ENCODE results near the gene AMN1.
"Not testable (repeated sequence)": the region's sequence is repeated elsewhere in the genome, so short reads cannot be mapped to it uniquely, and the experiment has no call there.

AMN1 gene

DNA sequence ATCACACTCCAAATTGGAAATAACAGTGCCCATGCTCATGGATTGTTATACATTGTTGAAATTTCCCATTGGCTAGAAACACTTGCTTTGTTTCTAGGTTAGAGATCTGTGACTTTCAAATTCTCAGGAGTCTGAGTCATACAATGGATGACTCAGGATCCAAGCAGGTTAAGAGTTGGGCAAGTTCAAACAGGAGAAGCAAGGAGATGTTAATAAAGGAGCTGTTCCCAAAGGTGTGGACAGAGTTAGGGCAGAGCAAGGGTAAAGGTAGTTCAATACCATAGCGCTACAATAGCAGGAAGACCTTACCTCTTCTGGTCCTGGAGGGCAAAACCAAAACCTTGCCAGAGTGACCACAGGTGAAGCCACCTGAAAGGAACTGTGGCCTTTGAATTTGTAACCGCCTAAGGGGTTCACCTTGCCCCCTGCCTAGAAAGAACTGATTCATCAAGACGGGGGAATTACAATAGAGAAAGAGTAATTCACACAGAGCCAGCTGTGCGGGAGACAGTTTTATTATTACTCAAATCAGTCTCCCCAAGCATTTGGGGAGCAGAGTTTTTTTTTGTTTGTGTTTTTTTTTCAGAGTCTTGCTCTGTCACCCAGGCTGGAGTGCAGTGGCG, 4.2 kb upstream of the AMN1 start:
- peak; percentile 67 for DNase-seq (ENCODE audit: low spot score)

DNA sequence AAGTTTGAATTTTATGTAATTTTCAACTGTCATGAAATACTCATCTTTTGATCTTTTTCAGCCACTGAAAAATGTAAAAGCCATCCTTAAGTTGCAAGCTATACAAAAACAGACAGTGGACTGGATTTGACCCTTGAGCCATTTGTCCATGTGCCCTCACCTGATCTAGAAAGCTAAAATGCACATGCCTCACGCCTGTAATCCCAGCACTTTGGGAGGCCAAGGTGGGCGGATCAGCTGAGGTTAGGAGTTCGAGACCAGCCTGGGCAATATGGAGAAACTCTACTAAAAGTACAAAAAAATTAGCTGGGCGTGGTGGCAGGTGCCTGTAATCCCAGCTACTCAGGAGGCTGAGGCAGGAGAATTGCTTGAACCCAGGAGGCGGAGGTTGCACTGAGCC, 2.4 kb upstream of the AMN1 start:
- DNase-seq (ENCODE audit: low spot score) = not testable (repeated sequence)

DNA sequence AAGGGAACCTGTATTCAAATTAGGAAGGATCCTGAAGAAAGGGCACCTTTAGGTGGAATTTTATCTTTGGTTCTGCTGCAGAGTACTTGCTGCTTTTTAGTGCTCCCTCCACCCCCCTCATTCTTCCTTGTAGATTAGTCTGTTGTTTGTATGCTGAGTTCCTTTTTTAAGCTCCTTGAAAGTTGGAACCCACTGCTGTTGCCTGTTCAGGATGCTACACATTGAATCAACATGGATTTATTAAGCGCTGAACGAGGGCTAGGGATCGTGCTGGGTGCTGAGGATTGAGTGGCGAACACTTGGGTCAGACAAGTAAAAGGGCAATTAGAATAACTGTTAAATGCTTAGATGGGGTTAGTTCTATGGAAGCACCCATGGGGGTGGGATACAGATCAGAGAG, 884 bp upstream of the AMN1 start:
- DNase-seq (ENCODE audit: low spot score) = no peak

DNA sequence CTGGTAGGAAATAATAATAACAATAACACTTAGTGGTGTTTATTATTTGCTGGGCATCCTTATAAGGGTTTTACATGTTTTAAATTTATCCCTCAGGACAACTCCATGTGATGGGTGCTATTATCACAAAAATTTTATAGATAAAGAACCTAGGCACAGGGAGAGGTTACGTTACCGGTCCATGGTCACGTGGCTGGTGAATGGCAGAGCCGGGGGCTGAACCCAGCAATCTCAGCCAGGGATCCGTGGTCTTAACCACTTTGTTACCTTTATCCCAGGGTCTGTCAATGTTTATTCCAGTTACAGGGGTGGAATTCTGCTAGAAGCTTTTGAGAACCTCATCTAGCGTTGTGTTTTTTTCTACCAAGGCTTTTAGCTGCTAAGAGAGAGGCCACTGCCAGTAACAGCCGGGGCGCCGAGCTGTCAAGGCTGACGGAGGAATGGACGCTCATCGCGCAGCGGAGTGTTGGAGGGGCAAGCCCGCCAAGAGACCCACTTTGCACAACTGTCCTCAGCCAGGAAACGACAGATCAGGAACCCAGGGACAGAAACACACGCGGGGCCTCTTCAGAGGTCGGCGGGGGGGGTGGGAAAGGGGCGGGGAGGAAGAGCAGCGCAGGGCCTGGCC, 418 bp downstream of the AMN1 start:
- DNase-seq (ENCODE audit: low spot score) = peak; percentile 37

DNA sequence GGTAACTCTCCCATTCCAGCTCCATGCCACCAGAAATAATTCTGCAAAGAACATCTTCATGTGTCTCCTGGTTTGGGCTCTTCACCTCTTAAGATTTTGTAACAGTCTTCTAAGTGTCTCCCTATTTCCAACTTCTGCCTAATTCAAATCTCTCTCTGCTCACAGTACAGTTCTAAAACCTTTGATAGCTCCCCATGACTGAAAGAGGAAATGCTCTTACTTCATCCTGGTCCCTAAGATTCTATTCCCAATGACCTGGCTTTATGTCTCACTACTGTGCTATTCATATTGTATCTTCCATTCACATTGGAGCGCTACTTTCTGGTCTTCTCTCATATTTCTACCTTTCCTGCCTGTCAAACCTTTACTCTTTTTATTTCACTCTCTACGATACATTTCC, 1.6 kb downstream of the AMN1 start:
- DNase-seq (ENCODE audit: low spot score) = no peak

DNA sequence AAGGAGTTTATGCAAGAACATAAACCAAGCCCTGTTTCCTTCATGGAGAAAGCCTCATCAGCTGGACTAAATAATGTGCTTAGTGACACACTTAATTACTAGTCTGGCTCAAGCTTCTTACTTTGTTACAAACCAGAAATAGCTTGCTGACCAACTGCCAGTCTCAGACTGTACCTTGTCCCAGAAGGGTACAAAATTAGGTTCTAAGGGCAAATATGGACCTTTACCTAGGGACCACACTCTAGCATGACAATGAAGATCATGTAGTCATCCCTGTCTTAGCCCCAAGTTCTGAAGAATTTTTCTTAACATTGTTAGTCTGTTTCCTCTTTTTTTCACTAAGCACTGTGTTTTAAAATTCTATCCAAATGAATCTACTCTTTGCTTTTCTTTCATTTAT, 2.2 kb downstream of the AMN1 start:
- no peak for DNase-seq (ENCODE audit: low spot score)

DNA sequence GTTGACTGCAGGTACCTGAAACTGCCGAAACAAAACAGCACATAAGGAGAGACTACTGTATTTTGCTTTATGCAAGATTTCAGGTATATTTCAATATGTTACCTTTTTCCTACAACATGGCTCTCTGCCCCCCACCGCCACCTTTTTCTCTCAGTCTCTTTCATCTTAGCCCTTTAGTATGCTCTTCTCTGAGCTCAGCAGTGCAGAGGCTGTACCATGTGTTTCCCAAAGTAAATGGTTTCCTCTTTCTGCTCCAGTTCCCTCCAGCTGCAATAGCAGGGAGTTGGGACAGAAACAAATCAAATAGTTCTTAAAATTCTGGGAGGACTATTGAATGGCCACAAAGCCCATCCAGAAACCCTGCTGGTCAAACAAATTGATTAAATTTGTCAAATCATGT, 4.3 kb downstream of the AMN1 start:
- DNase-seq (ENCODE audit: low spot score) = no peak

DNA sequence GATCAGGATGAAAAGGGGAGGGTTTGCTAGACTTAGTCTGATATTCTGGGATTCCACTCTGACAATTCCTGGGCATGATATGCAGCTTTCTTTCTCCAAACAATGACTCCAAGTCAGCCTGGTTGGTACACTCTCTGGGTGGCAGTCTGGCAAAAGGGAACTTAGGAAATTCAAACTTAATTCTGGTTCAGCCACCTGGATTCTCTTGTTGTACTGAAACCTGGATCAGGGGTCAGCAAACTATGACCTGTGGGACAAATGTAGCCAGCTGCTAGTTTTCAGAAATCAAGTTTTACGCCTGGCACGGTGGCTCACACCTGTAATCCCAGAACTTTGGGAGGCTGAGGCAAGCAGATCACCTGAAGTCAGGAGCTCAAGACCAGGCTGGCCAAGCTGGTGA, 6.2 kb downstream of the AMN1 start:
- no peak for DNase-seq (ENCODE audit: low spot score)

DNA sequence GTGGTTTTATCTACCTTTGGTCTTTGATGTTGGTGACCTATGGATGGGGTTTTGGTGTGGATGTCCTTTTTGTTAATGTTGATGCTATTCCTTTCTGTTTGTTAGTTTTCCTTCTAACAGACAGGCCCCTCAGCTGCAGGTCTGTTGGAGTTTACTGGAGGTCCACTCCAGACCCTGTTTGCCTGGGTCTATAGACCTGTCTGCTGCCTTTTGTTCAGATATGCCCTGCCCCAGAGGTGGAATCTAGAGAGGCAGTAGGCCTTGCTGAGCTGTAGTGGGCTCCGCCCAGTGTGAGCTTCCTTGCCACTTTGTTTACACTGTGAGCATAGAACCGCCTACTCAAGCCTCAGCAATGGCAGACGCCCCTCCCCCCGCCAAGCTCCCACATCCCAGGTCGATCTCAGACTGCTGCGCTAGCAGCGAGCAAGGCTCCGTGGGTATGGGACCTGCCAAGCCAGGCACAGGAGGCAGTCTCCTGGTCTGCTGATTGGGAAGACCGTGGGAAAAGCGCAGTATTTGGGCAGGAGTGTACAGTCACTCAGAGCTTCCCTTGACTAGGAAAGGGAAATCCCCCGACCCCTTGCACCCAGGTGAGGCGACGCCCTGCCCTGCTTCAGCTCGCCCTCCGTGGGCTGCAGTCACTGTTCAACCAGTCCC, 10.2 kb downstream of the AMN1 start:
- not testable (repeated sequence) for DNase-seq (ENCODE audit: low spot score)

DNA sequence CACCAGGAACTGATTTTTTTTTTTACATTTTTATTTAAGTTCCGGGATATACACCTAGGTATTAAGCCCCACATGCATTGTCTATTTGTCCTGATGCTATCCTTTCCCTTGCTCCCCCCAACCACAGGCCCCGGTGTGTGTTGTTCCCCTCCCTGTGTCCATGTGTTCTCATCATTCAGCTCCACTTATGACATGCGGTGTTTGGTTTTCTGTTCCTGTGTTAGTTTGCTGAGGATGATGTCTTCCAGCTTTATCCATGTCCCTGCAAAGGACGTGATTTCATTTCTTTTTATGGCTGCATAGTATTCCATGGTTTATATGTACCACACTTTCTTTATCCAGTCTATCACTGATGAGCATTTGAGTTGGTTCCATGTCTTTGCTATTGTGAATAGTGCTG, 11.8 kb downstream of the AMN1 start:
- not testable (repeated sequence) for DNase-seq (ENCODE audit: low spot score)

DNA sequence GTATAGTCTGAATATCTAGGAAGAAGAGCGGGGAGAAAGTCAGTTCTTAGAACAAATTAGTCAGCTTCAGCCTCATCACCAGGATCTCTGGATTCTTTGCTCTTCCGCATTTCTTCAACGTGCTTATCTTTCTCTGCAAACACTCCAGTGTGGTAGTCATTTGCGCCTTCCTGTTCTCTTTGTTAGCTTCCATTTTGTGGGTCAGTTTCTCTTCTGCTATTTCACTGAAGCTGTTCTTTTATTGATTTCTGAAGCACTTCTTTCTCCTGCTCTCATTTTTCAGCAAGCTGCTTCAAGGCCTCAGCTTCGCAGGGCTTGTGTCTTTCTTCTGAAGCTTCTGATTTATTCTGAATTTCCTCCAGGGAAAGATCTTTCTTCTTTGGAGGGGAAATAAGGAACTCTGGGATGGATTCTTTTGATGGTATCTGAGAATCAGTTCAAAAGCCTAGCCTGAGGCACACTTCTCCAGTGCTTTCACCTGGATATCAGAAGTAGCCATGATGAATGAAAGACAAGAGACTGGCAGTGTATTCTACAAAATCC, 13.5 kb downstream of the AMN1 start:
- DNase-seq (ENCODE audit: low spot score) = no peak

DNA sequence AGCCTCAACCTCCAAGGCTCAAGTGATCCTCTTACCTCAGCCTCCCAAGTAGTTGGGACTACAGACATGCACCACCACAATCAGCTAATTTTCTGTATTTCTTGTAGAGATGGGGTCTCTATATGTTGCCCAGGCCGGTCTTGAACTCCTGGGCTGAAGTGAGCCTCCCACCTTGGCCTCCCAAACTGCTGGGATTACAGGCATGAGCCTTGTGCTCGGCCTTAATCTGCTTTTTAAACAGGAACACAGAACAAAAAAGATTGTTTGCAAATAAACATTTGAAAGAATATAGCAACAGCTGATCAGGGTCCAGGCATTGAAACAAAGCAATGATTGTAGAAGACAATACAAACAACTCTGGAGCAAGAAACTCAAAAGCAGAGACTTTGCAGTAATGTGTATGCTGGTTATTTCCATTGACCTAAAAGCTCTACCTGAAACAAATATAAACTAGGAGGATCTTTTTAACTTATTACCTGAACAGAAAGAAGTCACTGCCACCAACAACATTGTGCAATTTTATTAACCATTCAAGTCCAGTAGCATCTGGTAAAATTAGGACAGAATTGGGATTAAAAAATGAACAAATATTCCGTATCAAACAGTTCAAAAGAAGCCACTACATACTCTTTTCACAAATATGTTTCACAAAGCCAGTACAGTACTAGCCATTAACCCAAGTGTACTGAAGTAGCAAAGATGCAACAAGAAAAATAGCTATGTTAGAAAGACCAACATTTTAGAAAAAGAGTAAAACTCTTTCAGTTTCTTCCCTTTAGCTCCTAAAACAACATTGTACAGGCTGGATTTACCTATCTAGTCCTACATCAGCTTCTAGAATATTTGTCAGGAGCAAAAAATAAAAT, 14.2 kb downstream of the AMN1 start:
- DNase-seq (ENCODE audit: low spot score) = no peak

DNA sequence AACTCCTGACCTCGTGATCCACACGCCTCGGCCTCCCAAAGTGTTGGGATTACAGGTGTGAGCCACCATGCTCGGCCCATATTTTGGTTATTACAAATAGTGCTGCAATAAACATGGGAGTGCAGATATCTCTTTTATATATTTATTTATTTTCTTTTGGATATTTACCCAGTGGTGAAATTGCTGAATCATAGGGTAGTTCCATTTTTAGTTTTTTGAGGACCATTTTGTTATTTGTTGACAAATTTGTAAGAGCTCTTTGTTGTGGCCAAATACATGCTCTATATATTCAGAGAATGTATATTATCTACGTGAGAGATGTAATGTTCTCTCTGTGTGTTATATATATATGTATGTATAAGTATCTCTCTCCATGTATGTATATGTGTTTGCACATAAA, 15.9 kb downstream of the AMN1 start:
- DNase-seq (ENCODE audit: low spot score) = no peak

DNA sequence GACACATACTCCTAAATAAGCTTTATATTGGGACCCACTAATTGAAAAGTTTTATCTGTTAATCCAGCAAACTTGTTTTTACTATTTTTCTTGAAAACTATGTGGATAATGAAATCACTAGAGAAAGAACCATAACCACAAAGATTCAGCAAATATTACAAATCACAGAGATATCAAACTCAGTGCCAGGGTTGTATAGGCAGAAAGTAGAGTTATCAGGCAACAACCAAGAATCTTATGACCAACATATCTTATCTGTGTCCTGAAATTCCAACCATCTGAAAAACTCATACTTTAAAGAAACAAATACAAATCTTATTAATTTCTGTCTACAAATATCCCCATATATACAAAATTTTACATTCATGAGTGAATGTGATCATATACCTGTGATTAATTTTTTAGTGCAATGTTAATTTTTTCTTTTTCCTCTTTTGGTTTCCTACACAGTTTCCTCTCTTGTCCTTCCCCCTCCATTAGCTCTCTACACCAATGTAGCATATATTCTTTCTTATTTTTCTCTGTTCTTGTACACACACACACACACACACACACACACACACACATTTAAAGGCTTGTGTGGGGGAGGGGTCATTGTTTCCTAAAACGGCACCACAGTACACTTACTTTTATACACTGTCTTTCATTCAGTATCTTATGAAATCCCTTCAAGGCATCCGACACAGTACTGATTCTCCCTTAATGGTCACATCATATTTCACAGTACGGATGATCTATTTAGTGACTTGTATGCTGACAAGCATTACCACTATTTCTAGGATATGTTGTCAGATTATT, 18.6 kb downstream of the AMN1 start:
- DNase-seq (ENCODE audit: low spot score) = no peak

DNA sequence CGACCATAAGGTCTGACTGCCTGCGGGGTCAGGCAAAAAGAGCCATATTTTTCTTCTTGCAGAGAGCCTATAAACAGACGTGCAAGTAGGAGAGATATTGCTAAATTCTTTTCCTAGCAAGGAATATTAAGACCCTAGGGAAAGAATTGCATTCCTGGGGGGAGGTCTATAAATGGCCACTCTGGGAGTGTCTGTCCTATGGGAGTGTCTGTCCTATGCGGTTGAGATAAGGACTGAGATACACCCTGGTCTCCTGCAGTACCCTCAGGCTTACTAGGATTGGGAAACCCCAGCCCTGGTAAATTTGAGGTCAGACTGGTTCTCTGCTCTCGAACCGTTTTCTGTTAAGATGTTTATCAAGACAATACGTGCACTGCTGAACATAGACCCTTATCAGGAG, 20.7 kb downstream of the AMN1 start:
- DNase-seq (ENCODE audit: low spot score) = not testable (repeated sequence)

DNA sequence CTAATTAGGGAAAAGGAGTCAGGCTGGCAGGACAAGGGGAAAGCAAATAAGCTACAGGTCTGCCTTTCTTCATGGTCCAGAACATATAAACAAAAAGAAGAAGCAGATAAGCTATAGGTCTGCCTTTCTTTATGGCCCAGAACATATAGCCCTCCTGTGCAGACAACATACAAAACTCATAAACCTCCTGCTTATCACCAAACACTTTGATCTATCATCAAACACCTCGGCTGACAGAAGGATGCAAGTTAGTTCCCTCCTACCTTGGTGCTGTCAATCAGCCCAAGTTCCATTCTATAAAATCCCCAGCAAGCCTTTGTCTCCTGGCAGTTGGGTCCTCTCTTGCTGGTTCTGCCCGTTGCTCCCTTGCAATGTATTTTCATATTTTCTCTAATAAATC, 23.2 kb downstream of the AMN1 start:
- DNase-seq (ENCODE audit: low spot score) = no peak

DNA sequence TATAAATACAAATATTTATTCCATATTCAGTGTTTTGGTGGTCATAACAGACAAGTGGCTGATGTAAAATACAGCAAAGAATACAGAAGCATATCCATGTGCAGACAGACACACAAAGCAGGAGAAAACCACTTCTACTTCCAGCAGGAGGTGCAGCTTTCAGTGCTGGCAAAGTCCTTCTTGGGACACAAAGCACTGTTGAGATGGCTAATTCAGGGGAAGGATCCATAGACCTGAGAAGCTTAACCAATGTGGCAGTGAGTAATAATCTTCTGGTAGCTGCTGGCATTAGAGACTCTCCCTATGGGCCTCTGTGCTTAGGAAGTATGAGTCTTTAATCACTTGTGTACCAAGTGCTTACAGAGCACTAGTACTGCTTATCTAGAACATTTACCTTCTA, 26.8 kb downstream of the AMN1 start:
- DNase-seq (ENCODE audit: low spot score) = no peak

DNA sequence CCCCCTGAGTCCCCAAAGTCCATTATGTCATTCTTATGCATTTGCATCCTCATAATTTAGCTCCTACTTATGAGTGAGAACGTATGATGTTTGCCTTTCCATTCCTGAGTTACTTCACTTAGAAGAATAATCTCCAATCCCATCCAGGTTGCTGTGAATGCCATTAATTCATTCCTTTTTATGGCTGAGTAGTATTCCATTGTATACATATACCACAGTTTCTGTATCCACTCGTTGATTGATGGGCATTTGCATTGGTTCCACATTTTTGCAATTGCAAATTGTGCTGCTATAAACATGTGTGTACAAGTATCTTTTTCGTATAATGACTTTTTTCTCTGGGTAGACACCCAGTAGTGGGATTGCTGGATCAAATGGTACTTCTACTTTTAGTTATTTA, 38.9 kb downstream of the AMN1 start:
- not testable (repeated sequence) for DNase-seq (ENCODE audit: low spot score)

DNA sequence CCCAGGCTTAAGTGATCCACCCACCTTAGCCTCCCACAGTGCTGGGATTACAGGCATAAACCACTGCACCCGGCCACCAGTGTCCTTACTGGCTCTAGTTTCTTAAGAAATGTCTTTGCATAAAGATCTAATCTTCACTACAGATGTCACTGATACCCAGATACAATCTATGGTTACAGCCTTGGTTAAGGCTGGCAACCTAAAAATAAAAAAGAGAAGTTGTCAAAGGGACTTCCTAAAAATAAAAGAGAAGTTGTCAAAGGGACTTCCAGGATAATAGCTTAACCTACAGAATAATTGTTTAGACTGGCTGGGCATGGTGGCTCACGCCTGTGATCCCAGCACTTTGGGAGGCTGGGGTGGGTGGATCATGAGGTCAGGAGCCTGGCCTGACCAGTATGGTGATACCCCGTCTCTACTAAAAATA, 41.7 kb downstream of the AMN1 start:
- DNase-seq (ENCODE audit: low spot score) = no peak

DNA sequence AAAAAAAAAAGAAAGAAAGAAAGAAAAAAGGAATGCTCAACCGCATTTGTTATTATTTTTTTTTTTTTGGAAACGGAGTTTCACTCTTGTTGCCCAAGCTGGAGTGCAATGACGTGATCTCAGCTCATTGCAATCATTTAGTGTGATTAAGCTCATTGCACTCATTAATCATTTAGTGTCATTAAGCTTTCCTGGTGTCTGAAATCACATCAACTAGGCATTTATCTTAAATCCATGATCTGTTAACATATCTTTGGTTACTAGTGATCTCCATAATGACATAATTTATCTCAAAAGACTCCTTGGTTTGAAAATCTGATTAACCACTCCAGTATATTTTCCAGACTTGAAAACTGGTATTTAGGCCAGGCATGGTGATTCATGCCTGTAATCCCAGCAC, 43.0 kb downstream of the AMN1 start:
- DNase-seq (ENCODE audit: low spot score) = no peak

DNA sequence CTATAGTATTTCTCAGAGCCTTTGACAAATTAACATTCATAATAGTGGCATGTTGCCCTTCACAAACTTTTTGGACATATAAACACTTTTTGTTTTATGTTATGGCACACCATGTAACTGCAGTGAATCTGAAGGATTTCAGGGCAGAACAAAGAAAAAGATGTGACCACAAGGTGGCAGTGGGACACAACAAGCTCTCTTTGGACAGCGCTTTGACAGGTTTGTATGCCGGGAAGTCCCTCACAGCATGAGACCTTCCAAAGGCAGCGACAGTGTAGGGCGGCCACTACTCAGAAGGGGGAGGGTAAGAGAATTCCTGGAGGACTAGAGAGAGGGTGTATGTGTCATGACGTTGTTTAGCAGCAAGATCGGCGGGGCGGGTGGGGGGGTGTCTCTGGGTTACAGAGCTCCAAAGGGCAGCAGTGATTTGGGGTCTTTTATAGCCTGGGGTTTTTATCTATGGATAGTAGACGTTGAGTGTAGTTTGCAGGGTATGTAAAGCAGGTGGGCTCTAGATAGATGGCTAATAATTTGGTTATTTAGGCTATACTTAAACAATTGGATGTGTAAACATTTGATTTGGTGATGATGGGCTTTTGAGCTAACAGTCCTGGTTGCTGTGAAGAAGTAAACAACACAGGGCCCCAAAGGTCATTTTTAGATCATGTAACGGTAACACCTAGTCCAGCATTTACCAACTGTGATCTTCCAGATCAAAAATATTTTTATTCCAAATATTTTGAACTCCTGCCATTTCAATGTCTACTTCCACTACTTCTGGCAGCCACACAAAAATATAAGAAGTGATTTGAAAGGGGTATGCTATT, 46.5 kb downstream of the AMN1 start:
- peak; percentile 83 for DNase-seq (ENCODE audit: low spot score)
